SK-N-SH treated with all-trans-retinoic acid at 6 μM for 48 hours (cell line): ENCODE data around the gene AKAP13.
"Not testable (repeated sequence)": the region's sequence is repeated elsewhere in the genome, so short reads cannot be mapped to it uniquely, and the experiment has no call there.

Experiments
- CSDC2 ChIP-seq: fragments of 250-450 bp; sonication (Bioruptor Pico); IDR thresholded peaks from 2 replicates; pipeline ENCODE4 v1.5.0; 2020; ENCODE audit warnings: mild to moderate bottlenecking, moderate library complexity
- RARB ChIP-seq: fragments of 250-450 bp; sonication (Bioruptor Pico); IDR thresholded peaks from 2 replicates; pipeline ENCODE4 v1.8.0; 2021; ENCODE audit warnings: mild to moderate bottlenecking, moderate library complexity
- TCF4 ChIP-seq: fragments of 250-450 bp; sonication (Bioruptor Pico); IDR thresholded peaks from 2 replicates; pipeline ENCODE4 v1.8.0; 2021; ENCODE audit warnings: mild to moderate bottlenecking, moderate library complexity, borderline replicate concordance
- TF ChIP-seq, protein P1 (sequence below): fragments of 250-450 bp; sonication (Bioruptor Pico); IDR thresholded peaks from 2 replicates; pipeline ENCODE4 v1.8.0; 2020; ENCODE audit warnings: mild to moderate bottlenecking, moderate library complexity, borderline replicate concordance

DNA sequence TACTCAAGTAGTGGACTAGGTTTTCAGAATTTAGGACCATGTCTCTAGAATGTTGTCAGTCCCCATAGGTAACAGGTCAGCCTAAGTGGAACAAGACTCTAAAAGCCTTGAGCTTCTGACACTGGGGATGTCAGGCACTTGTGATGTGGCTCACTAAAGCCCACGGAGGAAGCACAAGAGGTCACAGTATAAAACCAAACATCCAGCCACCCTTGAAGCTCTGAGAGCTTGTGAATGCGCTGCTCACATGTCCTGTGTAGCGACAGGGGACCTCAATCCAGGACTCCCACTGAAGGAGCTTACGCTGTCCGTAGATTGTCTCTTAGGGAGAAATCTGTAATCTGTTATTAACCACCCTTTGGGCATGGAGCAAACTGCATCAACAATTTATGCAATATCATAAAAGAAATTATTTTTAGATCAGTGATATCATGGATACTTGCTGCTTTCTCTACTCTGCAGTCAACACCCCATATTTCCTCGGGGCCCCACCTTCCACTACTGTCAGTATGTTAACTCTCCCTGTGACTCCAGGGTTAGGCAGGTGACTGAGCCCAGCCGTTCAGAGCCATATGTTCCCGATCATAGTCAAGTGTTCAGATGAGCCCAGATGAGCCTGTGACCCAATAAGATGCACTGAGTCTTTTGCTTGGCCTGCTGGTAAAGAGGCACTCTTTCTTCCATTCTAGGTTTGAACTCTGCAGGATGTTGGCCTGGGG lies 32.2 kb upstream of the AKAP13 start:
- TF ChIP-seq CSDC2 (CRISPR knock-in tag); TCF4 (CRISPR knock-in tag); RARB: not testable (repeated sequence)
- TF ChIP-seq, protein P1, sequence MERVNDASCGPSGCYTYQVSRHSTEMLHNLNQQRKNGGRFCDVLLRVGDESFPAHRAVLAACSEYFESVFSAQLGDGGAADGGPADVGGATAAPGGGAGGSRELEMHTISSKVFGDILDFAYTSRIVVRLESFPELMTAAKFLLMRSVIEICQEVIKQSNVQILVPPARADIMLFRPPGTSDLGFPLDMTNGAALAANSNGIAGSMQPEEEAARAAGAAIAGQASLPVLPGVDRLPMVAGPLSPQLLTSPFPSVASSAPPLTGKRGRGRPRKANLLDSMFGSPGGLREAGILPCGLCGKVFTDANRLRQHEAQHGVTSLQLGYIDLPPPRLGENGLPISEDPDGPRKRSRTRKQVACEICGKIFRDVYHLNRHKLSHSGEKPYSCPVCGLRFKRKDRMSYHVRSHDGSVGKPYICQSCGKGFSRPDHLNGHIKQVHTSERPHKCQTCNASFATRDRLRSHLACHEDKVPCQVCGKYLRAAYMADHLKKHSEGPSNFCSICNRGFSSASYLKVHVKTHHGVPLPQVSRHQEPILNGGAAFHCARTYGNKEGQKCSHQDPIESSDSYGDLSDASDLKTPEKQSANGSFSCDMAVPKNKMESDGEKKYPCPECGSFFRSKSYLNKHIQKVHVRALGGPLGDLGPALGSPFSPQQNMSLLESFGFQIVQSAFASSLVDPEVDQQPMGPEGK = not testable (repeated sequence)
